Colonic mucosa (tissue), 4 donors: ENCODE data around the gene TSHZ2. TPM values are rescaled to one million over a fixed set of nuclear protein-coding genes. Genes with fewer than 3 reads are reported as not detected.

Experiments
- DNase-seq: peaks from one replicate; pipeline ENCODE4 v3.0.0-alpha.2; 2020
- H3K27ac ChIP-seq: fragments of 200-600 bp; one replicate; pipeline ENCODE4 v1.8.0; 2021
- H3K27me3 ChIP-seq: fragments of 200-600 bp; one replicate; pipeline ENCODE4 v1.8.0; 2021
- H3K36me3 ChIP-seq: fragments of 200-600 bp; one replicate; pipeline ENCODE4 v1.8.0; 2021
- H3K4me1 ChIP-seq: fragments of 200-600 bp; one replicate; pipeline ENCODE4 v1.8.0; 2021; ENCODE audit warnings: mild to moderate bottlenecking
- H3K4me3 ChIP-seq: fragments of 200-600 bp; one replicate; pipeline ENCODE4 v1.8.0; 2021
- H3K9ac ChIP-seq, 2 donors: one replicate each; pipeline ENCODE4 v1.7.0; 2013; ENCODE audit warnings: control low read depth in 2 of 2, low read depth in 2 of 2, low read length in 2 of 2
- H3K9me3 ChIP-seq: fragments of 200-600 bp; one replicate; pipeline ENCODE4 v1.8.0; 2021
- CTCF ChIP-seq: fragments of 200-600 bp; IDR thresholded peaks from one replicate; pipeline ENCODE4 v1.8.0; 2022; ENCODE audit warnings: antibody characterized with exemption, mild to moderate bottlenecking
- intact Hi-C: fragments of 100-400 bp; cut with DNase I; formaldehyde crosslinking; loops from one replicate; pipeline ENCODE4 v1.14.1; 2022
- total RNA-seq, 2 donors: library from RNA; stranded (reverse); fragmentation: NEBNext Ultra II Directional in 1 of 2; extraction: Animal tissue kit (Norgen Biotek cat#: 25700) in 1 of 2; gene quantifications; one replicate each; pipeline ENCODE4 v1.2.1, GENCODE V29; 2021
- donor health status: healthy.
- donor health status: DM: no; HTN: no; CAD: no.
- donor health status: DM: no; HTN: no; CAD: no.

The TSHZ2 gene
- total RNA-seq, 2 donors from 2014 or later, result 2.1 to 3.1 TPM

- no peak for DNase-seq
- Histone ChIP-seq H3K27me3 (no peaks in the 10 kb centered on the region), H3K4me3 (no peak overlapping the region), H3K9ac (no peak overlapping the region), H3K27ac (no peak overlapping the region), H3K4me1 (no peaks in the 10 kb centered on the region), H3K9me3 (no peaks in the 10 kb centered on the region), H3K36me3 (no peaks in the 10 kb centered on the region)
- TF ChIP-seq CTCF, result no peak
- intact Hi-C loops, result no loop called here
Measured at GRCh38 chr20:53328961-53329360, 356.8 kb downstream of the TSHZ2 start.

GRCh38 chr20:53329781-53330180, 357.6 kb downstream of the TSHZ2 start:
- no peaks in the 10 kb centered on the region for H3K9me3 ChIP-seq
- H3K9ac ChIP-seq, result no peak overlapping the region
- no peak for TF ChIP-seq CTCF
- H3K27me3 ChIP-seq, result no peaks in the 10 kb centered on the region
- DNase-seq, result no peak
- H3K27ac ChIP-seq, result no peak overlapping the region
- no peaks in the 10 kb centered on the region for H3K36me3 ChIP-seq
- no peaks in the 10 kb centered on the region for H3K4me1 ChIP-seq
- no peak overlapping the region for H3K4me3 ChIP-seq
- intact Hi-C loops, result no loop called here

GRCh38 chr20:53330601-53331140, 358.5 kb downstream of the TSHZ2 start:
- Histone ChIP-seq H3K36me3 (no peaks in the 10 kb centered on the region), H3K4me1 (no peaks in the 10 kb centered on the region), H3K9me3 (no peaks in the 10 kb centered on the region), H3K27me3 (no peaks in the 10 kb centered on the region), H3K27ac (no peak overlapping the region), H3K4me3 (no peak overlapping the region), H3K9ac (no peak overlapping the region)
- no peak for TF ChIP-seq CTCF
- intact Hi-C loops, result no loop called here
- no peak for DNase-seq

- Histone ChIP-seq H3K27ac (no peak overlapping the region), H3K36me3 (no peaks in the 10 kb centered on the region), H3K9me3 (no peaks in the 10 kb centered on the region), H3K4me1 (no peaks in the 10 kb centered on the region), H3K9ac (no peak overlapping the region), H3K27me3 (no peaks in the 10 kb centered on the region), H3K4me3 (no peak overlapping the region)
- TF ChIP-seq CTCF, result no peak
- no peak for DNase-seq
- intact Hi-C loops, result no loop called here
Measured at GRCh38 chr20:53331151-53331973, 359.2 kb downstream of the TSHZ2 start.

- Histone ChIP-seq H3K27ac (no peak overlapping the region), H3K4me3 (no peak overlapping the region), H3K4me1 (no peaks in the 10 kb centered on the region), H3K27me3 (no peaks in the 10 kb centered on the region), H3K9me3 (no peaks in the 10 kb centered on the region), H3K36me3 (no peaks in the 10 kb centered on the region), H3K9ac (no peak overlapping the region)
- no peak for TF ChIP-seq CTCF
- no peak for DNase-seq
- intact Hi-C loops, result no loop called here
Measured at GRCh38 chr20:53332022-53332837, 360.1 kb downstream of the TSHZ2 start.
